ENCODE results near the gene TDG.

GRCh38 chr12:103929046-103929783 lies 36.5 kb upstream of the TDG start:
- no peak for TF ChIP-seq CTCF (IDR thresholded peaks at IDR 0.05; ENCODE audit: low read length)
- TF ChIP-seq EZH2phosphoT487 (IDR thresholded peaks at IDR 0.05; ENCODE audit: low read length), result no peak
- no peak for TF ChIP-seq EZH2 (optimal IDR thresholded peaks at IDR 0.05; ENCODE audit: low read depth, low read length)
